ENCODE data around the gene RSRP1. TPM values are rescaled to one million over a fixed set of nuclear protein-coding genes. Genes with fewer than 3 reads are reported as not detected.

The RSRP1 gene
- total RNA-seq, 1 donor from 2014 or later, result 46.4 TPM

DNA sequence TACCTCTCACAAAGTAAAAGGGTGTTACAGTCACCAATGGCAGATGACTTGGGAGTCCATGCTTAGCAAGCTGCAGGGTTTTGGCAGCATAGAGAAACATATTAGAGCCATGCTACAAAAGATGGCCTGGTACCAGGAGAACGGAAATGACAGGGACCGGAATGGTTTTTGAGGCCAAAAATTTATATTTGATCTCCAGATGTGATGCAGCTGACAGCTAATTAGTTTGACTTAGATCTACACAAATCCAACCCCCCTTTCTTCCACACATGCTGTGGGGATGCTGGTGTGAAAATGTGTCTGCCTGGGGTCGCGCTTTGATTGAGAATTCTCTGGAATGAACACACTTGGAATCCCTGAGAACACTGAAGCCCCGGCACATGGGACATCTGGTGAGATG, 41.5 kb downstream of the RSRP1 start:
- Histone ChIP-seq H3K36me3 (ENCODE audit: control insufficient read depth in 3 of 3, insufficient read depth in 3 of 3, low read length in 3 of 3) (no peaks in the 10 kb centered on the region), H3K27me3 (ENCODE audit: control insufficient read depth in 3 of 3, insufficient read depth in 3 of 3, low read length in 3 of 3) (peaks cover 0 to 12% (median 2%) of the 10 kb centered on the region in 3 donors), H3K27ac (ENCODE audit: low read depth, low read length) (no peak overlapping the region), H3K4me1 (ENCODE audit: control insufficient read depth in 3 of 3, insufficient read depth in 3 of 3, low read length in 3 of 3) (peaks cover 0 to 5% (median 0%) of the 10 kb centered on the region in 3 donors), H3K9ac (ENCODE audit: low read depth in 1 of 3, low read length in 3 of 3) (no peak overlapping the region), H3K9me3 (ENCODE audit: control insufficient read depth in 3 of 3, low read length in 3 of 3) (no peaks in the 10 kb centered on the region), H3K4me3 (ENCODE audit: low read length in 3 of 3) (no peak overlapping the region)

DNA sequence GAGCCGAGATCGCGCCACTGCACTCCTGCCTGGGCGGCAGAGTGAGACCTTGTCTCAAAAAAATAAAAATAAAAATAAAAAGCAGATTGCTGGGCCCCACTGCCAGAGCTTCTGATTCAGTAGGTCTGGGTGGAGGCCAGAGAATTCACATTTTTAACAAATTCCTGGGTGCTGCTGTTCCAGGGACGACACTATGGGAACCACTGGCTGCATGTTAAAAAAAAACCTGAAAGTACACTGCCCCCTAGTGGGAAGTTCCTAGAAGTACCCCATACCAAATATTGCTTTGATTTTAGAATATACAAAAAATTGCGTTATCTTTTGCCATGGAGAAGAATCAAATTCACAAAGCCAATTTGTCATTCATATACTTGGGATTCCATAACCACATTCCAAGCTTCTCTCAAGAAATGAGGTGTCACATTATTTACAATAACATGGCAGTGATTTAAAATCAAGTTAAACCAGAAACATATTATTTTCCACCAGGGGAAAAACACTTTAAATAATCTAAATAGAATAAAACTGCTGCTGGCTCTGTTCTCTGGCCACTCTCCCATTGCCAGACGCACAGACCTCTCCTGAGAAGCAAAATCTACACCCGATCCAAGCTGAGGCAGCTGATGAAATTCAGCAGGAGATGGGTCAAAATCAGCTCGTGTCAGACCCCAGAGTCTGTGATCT, 42.3 kb downstream of the RSRP1 start:
- Histone ChIP-seq H3K36me3 (ENCODE audit: control insufficient read depth in 3 of 3, insufficient read depth in 3 of 3, low read length in 3 of 3) (no peaks in the 10 kb centered on the region), H3K4me3 (ENCODE audit: low read length in 3 of 3) (no peak overlapping the region), H3K27ac (ENCODE audit: low read depth, low read length) (no peak overlapping the region), H3K4me1 (ENCODE audit: control insufficient read depth in 3 of 3, insufficient read depth in 3 of 3, low read length in 3 of 3) (peaks cover 4 to 10% (median 6%) of the 10 kb centered on the region in 3 donors), H3K9me3 (ENCODE audit: control insufficient read depth in 3 of 3, low read length in 3 of 3) (no peaks in the 10 kb centered on the region), H3K9ac (ENCODE audit: low read depth in 1 of 3, low read length in 3 of 3) (no peak overlapping the region), H3K27me3 (ENCODE audit: control insufficient read depth in 3 of 3, insufficient read depth in 3 of 3, low read length in 3 of 3) (peaks cover 0 to 8% (median 6%) of the 10 kb centered on the region in 3 donors)

- Histone ChIP-seq H3K4me3 (ENCODE audit: low read length in 3 of 3) (no peak overlapping the region), H3K4me1 (ENCODE audit: control insufficient read depth in 3 of 3, insufficient read depth in 3 of 3, low read length in 3 of 3) (peaks cover 24 to 39% (median 30%) of the 10 kb centered on the region in 3 donors), H3K27ac (ENCODE audit: low read depth, low read length) (no peak overlapping the region), H3K36me3 (ENCODE audit: control insufficient read depth in 3 of 3, insufficient read depth in 3 of 3, low read length in 3 of 3) (no peaks in the 10 kb centered on the region), H3K9me3 (ENCODE audit: control insufficient read depth in 3 of 3, low read length in 3 of 3) (no peaks in the 10 kb centered on the region), H3K9ac (ENCODE audit: low read depth in 1 of 3, low read length in 3 of 3) (no peak overlapping the region), H3K27me3 (ENCODE audit: control insufficient read depth in 3 of 3, insufficient read depth in 3 of 3, low read length in 3 of 3) (peaks cover 0 to 13% (median 12%) of the 10 kb centered on the region in 3 donors)
Measured at GRCh38 chr1:25201006-25201405, 46.2 kb downstream of the RSRP1 start.

DNA sequence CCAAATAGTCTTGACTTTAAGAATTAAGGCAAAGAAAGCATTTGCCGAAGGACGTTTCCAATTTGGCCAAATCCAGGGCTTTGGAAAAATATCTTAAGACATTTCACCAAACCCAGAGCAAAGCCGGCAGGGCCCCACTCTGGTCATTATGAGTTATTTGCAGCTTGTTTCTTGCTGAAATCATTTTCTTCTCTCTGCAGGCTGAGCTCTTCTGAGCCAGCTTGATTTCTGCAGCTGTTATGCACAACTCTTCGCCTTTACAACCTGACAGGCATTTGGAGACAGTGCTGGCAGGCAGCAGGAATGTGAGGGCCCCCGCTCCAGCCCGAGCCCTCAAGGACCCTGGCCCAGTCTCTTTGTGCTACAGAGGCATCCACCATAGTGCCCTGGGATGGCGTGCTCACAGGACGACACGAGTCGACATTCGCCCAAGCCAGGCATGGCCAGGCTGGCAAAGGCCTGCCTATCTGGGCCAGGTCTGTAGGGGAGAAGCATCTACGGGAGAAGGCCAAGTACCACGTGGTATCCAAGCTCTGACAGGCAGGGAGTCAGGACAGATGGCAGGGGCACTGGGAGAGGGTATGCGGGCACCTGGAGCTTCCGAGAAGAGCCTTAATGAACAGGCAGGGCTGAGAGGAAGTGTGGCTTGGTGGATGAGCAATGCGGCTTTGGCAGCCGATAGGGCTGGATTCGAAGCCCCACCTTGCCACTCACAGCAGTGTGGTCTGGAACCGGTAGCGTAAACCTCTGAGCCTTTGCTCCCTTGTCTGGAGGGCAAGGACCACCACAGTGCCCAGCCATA, 47.2 kb downstream of the RSRP1 start:
- no peak overlapping the region for H3K4me3 ChIP-seq (ENCODE audit: low read length in 3 of 3)
- no peaks in the 10 kb centered on the region for H3K9me3 ChIP-seq (ENCODE audit: control insufficient read depth in 3 of 3, low read length in 3 of 3)
- no peaks in the 10 kb centered on the region for H3K36me3 ChIP-seq (ENCODE audit: control insufficient read depth in 3 of 3, insufficient read depth in 3 of 3, low read length in 3 of 3)
- H3K9ac ChIP-seq (ENCODE audit: low read depth in 1 of 3, low read length in 3 of 3), result peak overlapping the region in 1 of 3 donors; percentile 16
- H3K4me1 ChIP-seq (ENCODE audit: control insufficient read depth in 3 of 3, insufficient read depth in 3 of 3, low read length in 3 of 3), result peaks cover 24 to 39% (median 30%) of the 10 kb centered on the region in 3 donors
- H3K27me3 ChIP-seq (ENCODE audit: control insufficient read depth in 3 of 3, insufficient read depth in 3 of 3, low read length in 3 of 3), result peaks cover 0 to 21% (median 10%) of the 10 kb centered on the region in 3 donors
- no peak overlapping the region for H3K27ac ChIP-seq (ENCODE audit: low read depth, low read length)

GRCh38 chr1:25198663-25199252, 48.5 kb downstream of the RSRP1 start:
- no peaks in the 10 kb centered on the region for H3K9me3 ChIP-seq (ENCODE audit: control insufficient read depth in 3 of 3, low read length in 3 of 3)
- no peaks in the 10 kb centered on the region for H3K36me3 ChIP-seq (ENCODE audit: control insufficient read depth in 3 of 3, insufficient read depth in 3 of 3, low read length in 3 of 3)
- H3K4me3 ChIP-seq (ENCODE audit: low read length in 3 of 3), result peak overlapping the region; percentile 47 to 61 (median 55)
- peak overlapping the region; percentile 11 to 62 (median 43) for H3K9ac ChIP-seq (ENCODE audit: low read depth in 1 of 3, low read length in 3 of 3)
- peaks cover 24 to 43% (median 30%) of the 10 kb centered on the region in 3 donors for H3K4me1 ChIP-seq (ENCODE audit: control insufficient read depth in 3 of 3, insufficient read depth in 3 of 3, low read length in 3 of 3)
- no peak overlapping the region for H3K27ac ChIP-seq (ENCODE audit: low read depth, low read length)
- peaks cover 5 to 33% (median 19%) of the 10 kb centered on the region in 3 donors for H3K27me3 ChIP-seq (ENCODE audit: control insufficient read depth in 3 of 3, insufficient read depth in 3 of 3, low read length in 3 of 3)

DNA sequence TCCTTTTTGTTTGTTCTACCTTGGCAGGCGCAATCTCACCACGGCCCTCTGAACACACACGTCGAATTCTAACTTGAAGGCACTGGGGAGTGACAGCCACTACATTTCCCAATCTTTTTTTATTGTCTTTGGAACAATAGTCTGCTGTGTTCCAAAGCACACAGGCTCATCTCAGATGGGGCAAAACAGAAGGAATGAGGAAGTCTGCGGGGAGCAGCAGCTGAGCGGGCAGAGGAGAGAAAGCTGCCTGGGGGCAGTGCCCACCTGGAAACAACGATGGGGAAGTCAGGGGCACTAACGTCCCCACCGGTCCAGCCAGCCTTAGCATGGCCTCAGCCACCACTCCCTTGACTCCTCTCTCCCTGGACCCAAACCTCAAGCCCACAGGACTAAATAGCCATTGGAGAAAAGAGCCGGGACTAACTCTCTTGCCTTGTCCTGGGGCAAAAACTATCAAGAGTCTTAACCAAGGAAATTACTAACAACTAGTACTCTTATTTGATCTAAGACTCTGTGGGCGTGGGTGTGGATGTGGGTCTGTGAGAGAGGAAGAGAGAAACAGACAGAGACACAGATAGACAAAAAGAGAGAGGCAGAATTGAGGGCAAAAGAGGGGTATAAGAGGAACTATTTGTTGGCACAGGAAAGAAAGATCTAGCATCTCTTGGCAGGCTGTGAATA, 49.1 kb downstream of the RSRP1 start:
- H3K27ac ChIP-seq (ENCODE audit: low read depth, low read length), result no peak overlapping the region
- H3K9ac ChIP-seq (ENCODE audit: low read depth in 1 of 3, low read length in 3 of 3), result peak overlapping the region; percentile 11 to 62 (median 43)
- peaks cover 5 to 34% (median 22%) of the 10 kb centered on the region in 3 donors for H3K27me3 ChIP-seq (ENCODE audit: control insufficient read depth in 3 of 3, insufficient read depth in 3 of 3, low read length in 3 of 3)
- no peaks in the 10 kb centered on the region for H3K36me3 ChIP-seq (ENCODE audit: control insufficient read depth in 3 of 3, insufficient read depth in 3 of 3, low read length in 3 of 3)
- H3K4me3 ChIP-seq (ENCODE audit: low read length in 3 of 3), result peak overlapping the region; percentile 47 to 61 (median 55)
- H3K4me1 ChIP-seq (ENCODE audit: control insufficient read depth in 3 of 3, insufficient read depth in 3 of 3, low read length in 3 of 3), result peaks cover 24 to 43% (median 30%) of the 10 kb centered on the region in 3 donors
- H3K9me3 ChIP-seq (ENCODE audit: control insufficient read depth in 3 of 3, low read length in 3 of 3), result no peaks in the 10 kb centered on the region

DNA sequence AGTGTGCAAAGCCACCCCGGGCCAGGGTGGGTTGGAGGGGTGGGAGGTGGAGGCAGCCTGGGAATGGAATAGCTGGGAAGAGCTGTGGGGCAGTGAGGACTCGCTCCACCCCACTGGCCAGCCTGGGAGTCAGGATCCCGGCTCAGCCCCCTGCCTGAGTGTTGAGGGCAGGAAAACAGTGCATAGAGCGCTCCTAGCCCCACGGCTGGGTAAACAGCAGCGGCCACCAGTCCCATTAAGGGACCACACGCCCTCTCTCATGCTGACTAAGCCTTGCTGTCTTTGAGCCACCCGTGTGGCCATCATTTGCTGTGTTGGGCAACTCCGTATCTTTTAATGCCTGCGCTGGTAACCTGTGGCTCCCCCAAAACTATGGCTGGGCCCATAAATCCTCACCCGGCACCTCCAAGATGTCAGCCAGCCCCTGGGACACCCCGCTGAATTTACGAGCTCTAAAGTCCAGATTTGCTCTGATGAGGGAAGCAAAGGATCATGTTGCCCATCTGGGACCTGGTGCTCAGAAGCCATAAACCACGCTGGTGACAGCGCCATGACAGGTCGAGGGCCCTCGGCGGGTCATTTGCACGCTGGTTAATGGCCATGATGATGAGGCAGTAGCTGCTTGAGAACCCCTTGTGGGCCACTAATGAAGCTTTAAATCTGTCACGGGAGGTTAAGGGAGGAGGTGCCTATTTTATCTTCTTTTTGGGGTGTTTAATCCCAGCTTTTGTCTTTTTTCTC, 49.8 kb downstream of the RSRP1 start:
- no peaks in the 10 kb centered on the region for H3K9me3 ChIP-seq (ENCODE audit: control insufficient read depth in 3 of 3, low read length in 3 of 3)
- no peak overlapping the region for H3K9ac ChIP-seq (ENCODE audit: low read depth in 1 of 3, low read length in 3 of 3)
- no peaks in the 10 kb centered on the region for H3K36me3 ChIP-seq (ENCODE audit: control insufficient read depth in 3 of 3, insufficient read depth in 3 of 3, low read length in 3 of 3)
- no peak overlapping the region for H3K4me3 ChIP-seq (ENCODE audit: low read length in 3 of 3)
- H3K27me3 ChIP-seq (ENCODE audit: control insufficient read depth in 3 of 3, insufficient read depth in 3 of 3, low read length in 3 of 3), result peaks cover 5 to 36% (median 27%) of the 10 kb centered on the region in 3 donors
- H3K27ac ChIP-seq (ENCODE audit: low read depth, low read length), result no peak overlapping the region
- H3K4me1 ChIP-seq (ENCODE audit: control insufficient read depth in 3 of 3, insufficient read depth in 3 of 3, low read length in 3 of 3), result peaks cover 24 to 43% (median 30%) of the 10 kb centered on the region in 3 donors

DNA sequence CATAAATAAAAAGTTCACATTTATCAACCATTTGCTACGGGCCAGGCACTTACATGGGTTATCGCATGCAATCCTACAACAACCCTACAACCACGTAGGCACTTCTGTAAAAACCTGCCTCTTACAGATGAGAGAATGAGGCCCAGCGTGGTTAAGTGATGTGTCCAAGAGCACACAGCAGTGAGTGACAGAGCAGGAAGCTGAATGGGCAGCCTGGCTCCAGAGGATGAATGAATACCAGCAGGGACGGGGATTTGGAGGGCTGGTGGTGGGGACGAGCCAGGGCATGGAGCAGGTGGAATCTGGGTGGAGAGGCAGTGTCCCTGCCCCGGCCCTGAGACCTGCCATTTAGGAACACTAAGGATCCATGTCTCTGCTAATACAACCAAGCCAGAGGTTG, 50.4 kb downstream of the RSRP1 start:
- Histone ChIP-seq H3K4me3 (ENCODE audit: low read length in 3 of 3) (no peak overlapping the region), H3K27ac (ENCODE audit: low read depth, low read length) (no peak overlapping the region), H3K9ac (ENCODE audit: low read depth in 1 of 3, low read length in 3 of 3) (no peak overlapping the region), H3K4me1 (ENCODE audit: control insufficient read depth in 3 of 3, insufficient read depth in 3 of 3, low read length in 3 of 3) (peaks cover 24 to 43% (median 30%) of the 10 kb centered on the region in 3 donors), H3K27me3 (ENCODE audit: control insufficient read depth in 3 of 3, insufficient read depth in 3 of 3, low read length in 3 of 3) (peaks cover 5 to 40% (median 27%) of the 10 kb centered on the region in 3 donors), H3K36me3 (ENCODE audit: control insufficient read depth in 3 of 3, insufficient read depth in 3 of 3, low read length in 3 of 3) (no peaks in the 10 kb centered on the region), H3K9me3 (ENCODE audit: control insufficient read depth in 3 of 3, low read length in 3 of 3) (no peaks in the 10 kb centered on the region)

- Histone ChIP-seq H3K9ac (ENCODE audit: low read depth in 1 of 3, low read length in 3 of 3) (no peak overlapping the region), H3K4me1 (ENCODE audit: control insufficient read depth in 3 of 3, insufficient read depth in 3 of 3, low read length in 3 of 3) (peaks cover 24 to 38% (median 30%) of the 10 kb centered on the region in 3 donors), H3K27ac (ENCODE audit: low read depth, low read length) (no peak overlapping the region), H3K4me3 (ENCODE audit: low read length in 3 of 3) (no peak overlapping the region), H3K27me3 (ENCODE audit: control insufficient read depth in 3 of 3, insufficient read depth in 3 of 3, low read length in 3 of 3) (peaks cover 9 to 45% (median 27%) of the 10 kb centered on the region in 3 donors), H3K9me3 (ENCODE audit: control insufficient read depth in 3 of 3, low read length in 3 of 3) (no peaks in the 10 kb centered on the region), H3K36me3 (ENCODE audit: control insufficient read depth in 3 of 3, insufficient read depth in 3 of 3, low read length in 3 of 3) (no peaks in the 10 kb centered on the region)
Measured at GRCh38 chr1:25195835-25196234, 51.4 kb downstream of the RSRP1 start.
